Measurements from ENCODE around the gene CNIH3.

GRCh38 chr1:224767676-224768075 is 151.6 kb downstream of the CNIH3 start:
- TF ChIP-seq POLR2AphosphoS5 (IDR thresholded peaks at IDR 0.05; ENCODE audit: borderline replicate concordance, low read depth, low read length): no peak
- no peak for TF ChIP-seq EZH2 (IDR thresholded peaks at IDR 0.05)

Measured in SK-N-MC (cell line).